Aorta (tissue), 5 donors: ENCODE data around the gene ZC3H15. TPM values are rescaled to one million over a fixed set of nuclear protein-coding genes. Genes with fewer than 3 reads are reported as not detected.
"Not testable (repeated sequence)": the region's sequence is repeated elsewhere in the genome, so short reads cannot be mapped to it uniquely, and the experiment has no call there.

Source experiments
- ATAC-seq: fragments of 200-7000 bp; cut with Tn5 transposase; one replicate; pipeline ENCODE4 v1.9.1; 2022; ENCODE audit warnings: moderate library complexity; ENCODE audit not compliant: low FRiP score
- DNase-seq, 2 donors: peaks; one replicate each; pipeline ENCODE4 v3.0.0-alpha.2; 2020
- H3K27ac ChIP-seq, 2 donors: one replicate each; pipeline ENCODE4 v1.5.1; 2013; ENCODE audit warnings: low read length in 2 of 2, mild to moderate bottlenecking in 2 of 2, moderate library complexity in 2 of 2, control low read depth in 1 of 2, inconsistent platforms in 1 of 2, low read depth in 1 of 2
- H3K27me3 ChIP-seq, 2 donors: one replicate each; pipeline ENCODE4 v1.6.1; 2013; ENCODE audit warnings: control low read depth in 1 of 2, low read length in 1 of 2, mild to moderate bottlenecking in 1 of 2, moderate library complexity in 1 of 2; ENCODE audit not compliant: insufficient read depth in 2 of 2, control insufficient read depth in 1 of 2
- H3K36me3 ChIP-seq, 2 donors: one replicate each; pipeline ENCODE4 v1.6.1; 2013; ENCODE audit warnings: control low read depth in 1 of 2, low read length in 1 of 2, mild to moderate bottlenecking in 1 of 2; ENCODE audit not compliant: insufficient read depth in 2 of 2, control insufficient read depth in 1 of 2
- H3K4me1 ChIP-seq, 2 donors: one replicate each; pipeline ENCODE4 v1.6.1; 2013; ENCODE audit warnings: low read length in 2 of 2, control low read depth in 1 of 2, mild to moderate bottlenecking in 1 of 2, moderate library complexity in 1 of 2; ENCODE audit not compliant: insufficient read depth in 2 of 2, control insufficient read depth in 1 of 2
- H3K4me3 ChIP-seq, 2 donors: one replicate each; pipeline ENCODE4 v1.5.1; 2013; ENCODE audit warnings: low read length in 2 of 2, control low read depth in 1 of 2, mild to moderate bottlenecking in 1 of 2
- H3K9me3 ChIP-seq: one replicate; pipeline ENCODE4 v1.6.1; 2013; ENCODE audit warnings: mild to moderate bottlenecking, low read length; ENCODE audit not compliant: control insufficient read depth
- WGBS, 2 donors: extraction: QIAGEN DNeasy Blood & Tissue Kit; methylation state at CpG; one replicate each; pipeline ENCODE4 v1.1.7; 2013; 5-methylcytosine and 5-hydroxymethylcytosine counted together
- intact Hi-C, 2 donors: fragments of 100-400 bp; cut with DNase I; formaldehyde crosslinking; loops; one replicate each; pipeline versions ENCODE4 v1.14.2 to v1.15.0; 2022
- polyA plus RNA-seq, 2 donors: library from polyadenylated mRNA; stranded (reverse); fragments of 200-250 nt; gene quantifications; one replicate each; pipeline ENCODE4 v1.2.3, GENCODE V29; 2013
- total RNA-seq, 2 donors: library from RNA; stranded (reverse); fragmentation: NEBNext Ultra II Directional; extraction: Animal tissue kit (Norgen Biotek cat#: 25700); gene quantifications; one replicate each; pipeline ENCODE4 v1.2.1, GENCODE V29; 2021
- donor health status: healthy with polysubstance abuse.
- donor health status: Bipolar disorder and iron deficiency.
- donor health status: DM: no; HTN: no; CAD: no.
- donor health status: DM: no; HTN: no; CAD: no.
- donor health status: DM: yes; HTN: yes; CAD: no.

The ZC3H15 gene
- total and polyA plus RNA-seq, 4 donors: 46.0 to 91.5 (median 51.5) TPM

DNA sequence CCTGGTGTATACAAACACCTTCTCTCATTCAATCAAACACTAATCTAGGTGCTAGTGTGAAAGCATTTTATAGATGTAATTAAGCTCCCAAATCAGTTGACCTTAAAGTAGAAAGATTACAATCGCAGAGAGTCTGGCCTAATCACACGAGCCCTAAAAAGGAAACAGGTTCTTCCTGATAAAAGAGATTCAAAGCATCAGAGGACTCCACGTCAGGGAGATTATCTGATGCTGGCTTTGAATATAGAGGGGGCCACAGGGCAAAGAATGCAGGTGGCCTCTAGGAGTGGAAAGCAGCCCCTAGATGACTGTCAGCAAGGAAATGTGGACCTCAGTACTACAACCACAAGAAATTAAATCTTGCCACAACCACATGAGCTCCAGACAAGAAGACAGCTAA is 28.2 kb upstream of the ZC3H15 start:
- intact Hi-C loops: no loop called here
- Histone ChIP-seq H3K27ac (no peak overlapping the region), H3K4me3 (no peak overlapping the region), H3K36me3 (no peaks in the 10 kb centered on the region), H3K9me3 (no peaks in the 10 kb centered on the region), H3K4me1 (no peaks in the 10 kb centered on the region), H3K27me3 (no peaks in the 10 kb centered on the region)
- no peak for DNase-seq
- 70 to 88% methylated on average over 3 of the region's 3 CpGs for WGBS, 2 donors
- ATAC-seq: no peak

DNA sequence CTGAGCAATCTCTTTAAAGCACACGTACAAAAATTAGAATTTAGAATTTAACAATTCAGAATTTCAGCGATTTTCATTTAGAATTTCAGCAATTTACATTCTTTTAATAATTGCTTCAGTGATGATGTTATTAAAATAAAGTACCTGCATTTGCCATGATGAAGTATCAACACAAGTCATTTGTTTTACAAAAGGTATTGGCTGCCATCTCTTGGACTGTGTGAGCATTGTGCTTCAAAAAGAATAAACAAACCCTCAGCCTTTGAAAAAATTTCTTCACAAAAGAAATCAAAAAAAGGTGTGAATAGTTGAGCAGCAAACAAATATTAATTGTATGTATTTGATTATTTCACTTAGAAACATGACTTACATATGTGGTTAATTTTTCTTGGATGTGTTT is 27.1 kb upstream of the ZC3H15 start:
- Histone ChIP-seq H3K27ac (no peak overlapping the region), H3K36me3 (no peaks in the 10 kb centered on the region), H3K4me3 (no peak overlapping the region), H3K9me3 (no peaks in the 10 kb centered on the region), H3K4me1 (no peaks in the 10 kb centered on the region), H3K27me3 (no peaks in the 10 kb centered on the region)
- intact Hi-C loops: no loop called here
- DNase-seq (no peak), ATAC-seq (no peak)
- 80 to 89% methylated on average over 2 of the region's 2 CpGs for WGBS, 2 donors

DNA sequence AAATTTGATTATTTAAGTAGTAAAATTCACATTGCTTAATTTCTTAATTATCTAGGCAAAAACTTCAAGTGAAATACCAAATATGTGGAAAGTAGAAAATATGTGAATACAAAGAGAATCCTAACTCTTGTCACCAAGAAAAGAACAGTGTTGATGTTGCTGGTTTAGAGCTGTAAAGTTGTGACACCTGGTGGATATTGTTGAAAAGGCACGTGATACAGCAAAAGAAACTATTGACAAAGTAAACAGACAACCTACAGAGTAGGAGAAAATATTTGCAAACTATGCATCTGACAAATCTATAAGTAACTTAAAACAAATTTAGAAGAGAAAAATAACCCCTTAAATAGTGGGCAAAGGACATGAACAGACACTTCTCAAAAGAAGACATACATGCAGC is 25.6 kb upstream of the ZC3H15 start:
- H3K9me3 ChIP-seq: no peaks in the 10 kb centered on the region
- WGBS, 2 donors: 26 to 28% methylated on average over 1 of the region's 1 CpG
- ATAC-seq (no peak), DNase-seq (no peak)
- H3K27ac ChIP-seq: no peak overlapping the region
- H3K4me1 ChIP-seq: no peaks in the 10 kb centered on the region
- H3K4me3 ChIP-seq: no peak overlapping the region
- no peaks in the 10 kb centered on the region for H3K27me3 ChIP-seq
- no peaks in the 10 kb centered on the region for H3K36me3 ChIP-seq
- intact Hi-C loops: no loop called here

DNA sequence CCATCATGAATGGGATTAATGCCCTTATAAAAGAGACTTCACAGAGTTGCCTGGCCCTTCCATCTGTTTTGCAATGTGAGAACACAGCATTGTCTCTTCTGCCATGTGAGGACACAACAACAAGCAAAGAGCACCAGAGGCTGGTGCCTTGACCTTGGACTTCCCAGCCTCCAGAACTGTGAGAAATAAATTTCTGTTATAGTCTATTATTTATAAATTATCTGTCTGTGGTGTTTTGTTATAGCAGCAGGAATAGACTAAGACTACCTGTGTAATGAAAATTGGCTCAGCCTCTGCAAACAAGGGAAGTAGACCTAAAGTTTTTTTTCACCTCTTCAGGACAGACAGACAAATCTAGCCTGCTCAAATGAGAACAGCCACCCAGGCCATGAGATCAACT is 19.3 kb upstream of the ZC3H15 start:
- Histone ChIP-seq H3K4me3 (no peak overlapping the region), H3K27ac (no peak overlapping the region), H3K27me3 (no peaks in the 10 kb centered on the region), H3K4me1 (peaks cover 0 to 1% of the 10 kb centered on the region in 2 donors), H3K9me3 (peaks cover 2% of the 10 kb centered on the region), H3K36me3 (no peaks in the 10 kb centered on the region)
- DNase-seq (no peak), ATAC-seq (no peak)
- intact Hi-C loops: no loop called here

DNA sequence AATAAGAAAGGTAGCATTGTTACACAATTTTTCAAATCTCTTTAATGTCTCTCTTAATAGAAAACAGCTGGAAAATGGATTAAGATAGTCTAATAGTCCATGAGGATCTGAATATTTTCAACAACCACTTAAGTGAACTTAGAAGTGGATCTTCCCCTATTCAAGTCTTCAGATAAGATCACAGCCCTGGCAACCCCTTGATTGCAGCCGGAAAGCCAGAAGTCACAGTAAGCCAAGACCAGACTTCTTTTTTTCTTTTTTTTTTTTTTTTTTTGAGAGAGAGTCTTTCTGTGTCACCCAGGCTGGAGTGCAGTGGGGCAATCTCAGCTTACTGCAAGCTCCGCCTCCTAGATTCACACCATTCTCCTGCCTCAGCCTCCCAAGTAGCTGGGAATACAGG is 18.6 kb upstream of the ZC3H15 start:
- peaks cover 0 to 1% of the 10 kb centered on the region in 2 donors for H3K4me1 ChIP-seq
- no peak for ATAC-seq
- intact Hi-C loops: no loop called here
- no peak overlapping the region for H3K27ac ChIP-seq
- WGBS, 2 donors: 96 to 98% methylated on average over 2 of the region's 2 CpGs
- H3K9me3 ChIP-seq: peaks cover 2% of the 10 kb centered on the region
- H3K4me3 ChIP-seq: no peak overlapping the region
- no peaks in the 10 kb centered on the region for H3K27me3 ChIP-seq
- H3K36me3 ChIP-seq: no peaks in the 10 kb centered on the region
- no peak for DNase-seq

DNA sequence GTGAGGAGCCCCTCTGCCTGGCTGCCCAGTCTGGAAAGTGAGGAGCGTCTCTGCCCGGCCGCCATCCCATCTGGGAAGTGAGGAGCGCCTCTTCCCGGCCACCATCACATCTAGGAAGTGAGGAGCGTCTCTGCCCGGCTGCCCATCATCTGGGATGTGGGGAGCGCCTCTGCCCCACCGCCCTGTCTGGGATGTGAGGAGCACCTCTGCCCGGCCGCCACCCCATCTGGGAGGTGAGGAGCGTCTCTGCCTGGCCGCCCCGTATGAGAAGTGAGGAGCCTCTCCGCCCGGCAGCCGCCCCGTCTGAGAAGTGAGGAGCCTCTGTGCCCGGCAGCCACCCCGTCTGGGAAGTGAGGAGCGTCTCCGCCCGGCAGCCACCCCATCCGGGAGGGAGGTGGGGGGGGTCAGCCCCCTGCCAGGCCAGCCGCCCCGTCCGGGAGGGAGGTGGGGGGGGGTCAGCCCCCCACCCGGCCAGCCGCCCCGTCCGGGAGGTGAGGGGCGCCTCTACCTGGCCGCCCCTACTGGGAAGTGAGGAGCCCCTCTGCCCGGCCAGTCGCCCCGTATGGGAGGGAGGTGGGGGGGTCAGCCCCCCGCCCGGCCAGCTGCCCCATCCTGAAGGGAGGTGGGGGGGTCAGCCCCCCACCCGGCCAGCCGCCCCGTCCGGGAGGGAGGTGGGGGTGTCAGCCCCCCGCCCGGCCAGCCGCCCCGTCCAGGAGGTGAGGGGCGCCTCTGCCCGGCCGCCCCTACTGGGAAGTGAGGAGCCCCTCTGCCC is 13.2 kb upstream of the ZC3H15 start:
- H3K27me3 ChIP-seq, H3K4me3 ChIP-seq, H3K4me1 ChIP-seq, intact Hi-C loops, ATAC-seq, H3K9me3 ChIP-seq, DNase-seq, H3K36me3 ChIP-seq, H3K27ac ChIP-seq: not testable (repeated sequence)
- WGBS, 2 donors: 96 to 97% methylated on average over 25 to 47 of the region's 49 CpGs

DNA sequence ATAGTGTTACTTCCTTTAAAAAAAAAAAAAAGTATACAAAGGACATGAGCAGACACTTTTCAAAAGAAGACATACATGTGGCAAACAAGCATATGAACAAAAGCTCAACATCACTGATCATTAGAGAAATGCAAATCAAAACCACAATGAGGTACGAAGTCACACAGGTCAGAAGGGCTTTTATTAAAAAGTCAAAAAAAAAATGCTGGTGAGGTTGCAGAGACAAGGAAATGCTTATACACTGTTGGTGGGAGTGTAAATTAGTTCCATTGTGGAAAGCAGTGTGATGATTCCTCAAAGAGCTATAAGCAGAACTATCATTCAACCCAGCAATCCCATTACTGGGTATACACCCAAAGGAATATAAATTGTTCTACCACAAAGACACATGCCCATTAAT is 11.8 kb upstream of the ZC3H15 start:
- DNase-seq, H3K9me3 ChIP-seq, H3K27ac ChIP-seq, intact Hi-C loops, H3K4me3 ChIP-seq, H3K36me3 ChIP-seq, H3K4me1 ChIP-seq, ATAC-seq, H3K27me3 ChIP-seq: not testable (repeated sequence)
- 97 to 100% methylated on average over 1 of the region's 1 CpG for WGBS, 2 donors

DNA sequence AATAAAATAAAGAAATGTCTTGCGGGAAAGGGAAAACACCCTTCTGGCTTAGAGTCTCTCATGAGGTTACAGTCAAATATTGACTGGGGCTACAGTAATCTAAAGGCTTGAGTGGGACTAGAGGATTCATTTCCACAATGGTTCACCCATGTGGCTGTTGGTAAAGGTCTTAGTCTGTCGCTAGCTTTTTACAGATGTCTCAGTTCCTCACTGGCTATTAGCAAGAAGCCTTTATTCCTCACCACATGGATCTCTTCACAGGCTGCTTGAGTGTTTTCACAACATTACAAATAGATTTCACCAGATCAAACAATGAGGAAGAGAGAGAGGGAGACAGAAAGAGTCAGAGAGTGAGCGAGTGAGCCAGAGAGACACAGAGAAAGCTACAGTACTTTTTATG is 8.3 kb upstream of the ZC3H15 start:
- Histone ChIP-seq H3K9me3 (no peaks in the 10 kb centered on the region), H3K27ac (no peak overlapping the region), H3K27me3 (no peaks in the 10 kb centered on the region), H3K36me3 (no peaks in the 10 kb centered on the region), H3K4me3 (no peak overlapping the region), H3K4me1 (no peaks in the 10 kb centered on the region)
- DNase-seq (no peak), ATAC-seq (no peak)
- intact Hi-C loops: no loop called here
- 95% methylated on average over 3 of the region's 3 CpGs for WGBS, 2 donors

DNA sequence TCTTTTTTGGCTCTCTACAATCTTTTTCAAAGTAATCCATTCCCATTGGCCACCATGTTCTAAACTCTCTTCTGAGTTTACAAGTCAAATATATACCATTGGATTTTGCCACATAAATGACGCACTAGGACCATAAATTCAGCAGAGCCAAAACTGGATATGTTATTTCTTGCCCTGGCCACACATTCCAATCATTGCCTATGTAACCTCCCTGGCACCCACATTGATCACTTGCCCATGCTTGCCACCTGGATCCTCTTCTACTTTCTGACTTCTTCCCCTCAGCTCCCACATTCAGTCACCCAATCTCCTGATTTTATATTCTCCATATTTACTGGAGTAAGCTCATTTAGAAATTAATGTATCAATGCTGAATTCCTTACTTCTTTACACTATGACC is 5.1 kb upstream of the ZC3H15 start:
- Histone ChIP-seq H3K36me3 (no peaks in the 10 kb centered on the region), H3K9me3 (no peaks in the 10 kb centered on the region), H3K27me3 (no peaks in the 10 kb centered on the region), H3K27ac (no peak overlapping the region), H3K4me1 (peaks cover 0 to 1% of the 10 kb centered on the region in 2 donors), H3K4me3 (no peak overlapping the region)
- DNase-seq: no peak
- intact Hi-C loops: no loop called here
- WGBS, 2 donors: 95 to 100% methylated on average over 1 of the region's 1 CpG
- no peak for ATAC-seq
